GM18858 (cell line): ENCODE results near the gene SLC17A5.
"Not testable (repeated sequence)": the region's sequence is repeated elsewhere in the genome, so short reads cannot be mapped to it uniquely, and the experiment has no call there.

Experiments
- ATAC-seq: cut with Tn5 transposase; IDR thresholded peaks from one replicate; pipeline ENCODE4 v1.9.1; 2021; ENCODE audit not compliant: unreplicated experiment

The SLC17A5 gene, protein sequence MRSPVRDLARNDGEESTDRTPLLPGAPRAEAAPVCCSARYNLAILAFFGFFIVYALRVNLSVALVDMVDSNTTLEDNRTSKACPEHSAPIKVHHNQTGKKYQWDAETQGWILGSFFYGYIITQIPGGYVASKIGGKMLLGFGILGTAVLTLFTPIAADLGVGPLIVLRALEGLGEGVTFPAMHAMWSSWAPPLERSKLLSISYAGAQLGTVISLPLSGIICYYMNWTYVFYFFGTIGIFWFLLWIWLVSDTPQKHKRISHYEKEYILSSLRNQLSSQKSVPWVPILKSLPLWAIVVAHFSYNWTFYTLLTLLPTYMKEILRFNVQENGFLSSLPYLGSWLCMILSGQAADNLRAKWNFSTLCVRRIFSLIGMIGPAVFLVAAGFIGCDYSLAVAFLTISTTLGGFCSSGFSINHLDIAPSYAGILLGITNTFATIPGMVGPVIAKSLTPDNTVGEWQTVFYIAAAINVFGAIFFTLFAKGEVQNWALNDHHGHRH

DNA sequence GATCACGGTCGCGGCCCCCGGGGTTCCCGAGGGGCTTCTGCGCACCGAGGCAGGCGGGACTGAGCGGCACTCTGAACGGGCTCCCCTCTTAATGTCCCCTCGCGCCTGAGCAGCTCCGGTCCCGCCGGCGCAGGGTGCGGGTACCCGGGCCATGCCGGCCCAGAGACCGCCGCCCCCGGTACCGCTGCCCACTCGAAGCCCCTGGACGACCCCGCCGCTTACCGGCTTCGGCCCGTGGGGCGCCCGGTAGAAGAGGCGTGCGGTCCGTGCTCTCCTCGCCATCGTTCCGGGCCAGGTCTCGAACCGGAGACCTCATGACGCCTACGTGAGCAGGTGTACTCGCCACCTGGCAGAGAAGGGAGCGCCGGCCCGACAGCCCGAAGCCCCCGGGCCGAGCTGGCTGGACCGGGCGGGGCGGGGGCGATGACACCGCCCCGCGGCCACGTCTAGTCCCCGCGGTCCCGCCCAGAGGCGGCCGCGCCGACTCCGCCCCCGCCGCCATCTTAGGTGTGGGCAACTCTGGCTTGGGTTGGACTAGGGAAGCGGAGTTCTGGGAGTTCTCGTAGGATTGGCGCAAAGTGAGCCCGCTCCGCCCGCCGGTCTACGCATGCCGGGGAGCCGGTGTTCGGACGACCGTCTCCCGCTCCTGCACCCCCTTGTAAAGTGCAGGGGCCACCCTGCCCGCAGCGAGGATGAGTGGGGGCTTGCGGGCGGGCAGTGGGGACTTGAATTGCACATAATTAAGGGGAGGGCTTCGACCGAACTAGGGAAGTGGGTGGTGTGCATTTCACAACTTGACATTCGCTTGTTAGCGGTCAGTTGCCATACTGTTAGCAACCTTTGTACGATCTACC lies at the start of gene SLC17A5:
Gene SLC17A5, minus strand, starts transcription at position 422 of the 854 bp plus-strand sequence. Its CDS starts 106 bp downstream, at position 316.
- ATAC-seq, result peak; percentile 73

DNA sequence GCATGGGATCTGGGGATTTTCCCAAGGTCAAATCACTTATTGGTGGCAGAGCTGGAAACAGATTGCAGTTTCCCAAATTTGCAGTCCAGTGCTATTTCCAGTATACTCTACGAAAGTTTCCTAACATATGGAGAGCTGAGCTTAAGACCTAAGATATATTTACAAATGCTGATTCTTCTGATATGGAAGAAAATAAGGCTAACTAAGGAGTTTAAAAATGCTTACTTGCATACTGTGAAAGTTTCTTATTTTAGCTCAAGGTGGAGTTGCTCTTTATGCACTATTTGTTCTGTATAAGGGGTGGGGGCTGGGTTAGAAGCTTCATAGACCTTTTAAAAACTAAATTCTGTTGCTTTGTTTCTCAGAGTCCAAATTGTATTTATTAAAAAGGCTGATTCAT lies 49.7 kb upstream of the SLC17A5 start:
- no peak for ATAC-seq

DNA sequence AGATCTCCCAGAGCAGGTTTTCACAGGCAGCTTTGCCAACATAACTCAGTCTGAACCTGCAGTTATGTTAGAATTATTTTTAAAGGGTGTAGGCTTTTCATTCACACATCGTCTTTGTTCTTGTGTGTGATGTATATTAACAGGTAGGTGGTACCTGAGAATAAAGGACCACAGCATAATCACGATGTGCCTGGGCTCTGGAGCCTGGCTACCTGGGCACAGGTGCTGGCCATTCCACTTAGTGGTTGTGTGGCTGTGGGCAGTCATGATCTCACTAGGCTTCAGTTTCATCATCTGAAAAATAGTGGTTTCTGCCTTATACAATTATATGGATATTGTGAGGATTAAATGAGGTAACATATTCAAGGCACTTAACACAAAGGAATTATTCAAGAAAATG lies 48.7 kb upstream of the SLC17A5 start:
- no peak for ATAC-seq

DNA sequence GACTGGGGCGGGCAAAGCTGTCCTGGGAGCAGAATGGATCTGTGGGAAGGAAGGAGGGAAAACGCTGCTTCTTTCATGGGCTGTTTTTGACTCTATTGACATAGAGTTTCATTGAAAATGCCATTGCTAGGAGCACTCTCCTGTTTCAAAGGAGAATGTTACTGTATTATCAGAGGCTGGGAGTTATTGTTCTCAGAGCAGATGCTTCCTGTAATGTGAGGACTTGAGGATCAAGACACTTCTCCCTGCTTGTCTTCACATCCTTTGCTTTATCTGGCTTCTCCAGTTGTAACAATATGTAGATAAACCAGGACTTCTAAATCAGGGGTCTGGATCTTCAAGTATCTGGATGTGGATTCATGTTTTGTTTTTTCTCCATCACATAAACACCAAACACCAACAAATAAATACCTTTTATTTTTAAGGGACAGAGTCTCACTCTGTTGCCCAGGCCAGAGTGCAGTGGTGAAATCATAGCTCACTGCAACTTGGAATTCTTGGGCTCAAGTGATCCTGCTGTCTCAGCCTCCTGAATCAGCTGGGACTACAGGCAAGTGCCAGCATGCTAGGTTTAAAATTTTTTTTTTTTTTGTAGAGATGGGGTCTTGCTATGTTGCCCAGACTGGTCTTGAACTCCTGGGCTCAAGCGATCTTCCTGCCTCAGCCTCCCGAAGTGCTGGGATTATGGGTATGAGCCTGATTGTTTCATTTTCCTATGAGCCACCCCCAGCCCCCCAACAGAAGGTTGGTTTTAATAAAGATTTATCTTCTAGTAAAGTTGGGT lies 46.1 kb upstream of the SLC17A5 start:
- no peak for ATAC-seq

DNA sequence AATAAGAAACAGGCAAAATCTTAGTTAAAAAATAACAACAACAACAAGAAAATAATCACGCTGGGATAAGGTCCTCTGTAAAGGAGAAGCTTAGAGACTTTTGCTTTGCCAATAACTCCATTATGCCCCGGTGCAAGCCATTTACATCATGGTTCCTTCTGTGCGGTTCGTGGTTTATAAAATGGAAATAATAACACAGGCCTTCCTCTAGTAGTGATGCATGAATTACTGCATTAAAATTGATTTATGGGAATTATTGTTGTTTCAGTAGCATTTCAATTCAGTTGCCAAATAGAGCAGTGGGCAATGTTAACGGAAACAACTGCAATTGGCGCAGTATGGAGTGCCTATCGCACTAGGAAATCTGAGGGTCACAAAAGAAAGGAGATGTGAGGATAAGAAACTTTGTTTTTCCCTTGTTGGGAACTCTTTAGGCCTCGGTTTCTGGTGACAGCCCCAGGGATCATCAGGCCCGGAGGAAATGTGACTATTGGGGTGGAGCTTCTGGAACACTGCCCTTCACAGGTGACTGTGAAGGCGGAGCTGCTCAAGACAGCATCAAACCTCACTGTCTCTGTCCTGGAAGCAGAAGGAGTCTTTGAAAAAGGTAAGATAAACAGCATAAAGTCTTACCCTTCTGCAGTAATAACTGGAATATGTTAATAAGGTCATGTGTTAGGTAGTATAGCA lies 43.3 kb upstream of the SLC17A5 start:
- no peak for ATAC-seq

DNA sequence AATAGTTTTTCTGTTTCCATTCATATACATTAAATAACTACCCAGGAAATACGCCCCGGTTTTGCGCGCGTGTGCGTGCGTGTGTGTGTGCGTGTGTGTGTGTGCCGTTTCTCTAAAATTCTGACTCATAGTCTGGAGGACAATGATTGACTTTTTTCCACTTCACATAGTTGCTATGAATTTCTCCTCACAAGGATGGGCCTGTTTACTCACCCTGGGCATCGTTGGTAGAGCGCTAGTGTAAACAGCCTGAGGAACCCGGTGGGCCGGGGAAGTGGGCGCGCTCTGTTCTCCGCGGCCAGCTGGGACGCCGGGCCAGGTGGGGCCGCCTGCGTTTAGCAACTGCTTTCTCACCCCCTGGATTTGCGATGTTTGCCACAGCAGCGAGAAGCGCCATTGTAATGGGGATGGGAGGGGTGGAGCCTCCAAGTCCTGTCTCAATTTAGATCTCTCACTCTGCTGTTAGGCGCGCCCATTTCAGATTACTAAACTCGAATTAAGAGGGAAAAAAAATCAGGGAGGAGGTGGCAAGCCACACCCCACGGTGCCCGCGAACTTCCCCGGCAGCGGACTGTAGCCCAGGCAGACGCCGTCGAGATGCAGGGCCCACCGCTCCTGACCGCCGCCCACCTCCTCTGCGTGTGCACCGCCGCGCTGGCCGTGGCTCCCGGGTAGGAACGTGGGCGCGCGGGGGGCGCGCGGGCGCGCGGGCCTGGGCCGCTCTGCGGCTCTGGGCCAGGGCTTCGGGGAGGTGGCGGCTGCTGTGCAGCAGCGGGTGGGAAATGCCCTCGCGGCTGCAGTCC lies 42.0 kb upstream of the SLC17A5 start, which contains the start of gene CD109:
Gene CD109, plus strand, starts transcription at position 585 of the 803 bp plus-strand sequence. Its CDS starts 13 bp downstream, at position 598.
- ATAC-seq, result peak; percentile 43

DNA sequence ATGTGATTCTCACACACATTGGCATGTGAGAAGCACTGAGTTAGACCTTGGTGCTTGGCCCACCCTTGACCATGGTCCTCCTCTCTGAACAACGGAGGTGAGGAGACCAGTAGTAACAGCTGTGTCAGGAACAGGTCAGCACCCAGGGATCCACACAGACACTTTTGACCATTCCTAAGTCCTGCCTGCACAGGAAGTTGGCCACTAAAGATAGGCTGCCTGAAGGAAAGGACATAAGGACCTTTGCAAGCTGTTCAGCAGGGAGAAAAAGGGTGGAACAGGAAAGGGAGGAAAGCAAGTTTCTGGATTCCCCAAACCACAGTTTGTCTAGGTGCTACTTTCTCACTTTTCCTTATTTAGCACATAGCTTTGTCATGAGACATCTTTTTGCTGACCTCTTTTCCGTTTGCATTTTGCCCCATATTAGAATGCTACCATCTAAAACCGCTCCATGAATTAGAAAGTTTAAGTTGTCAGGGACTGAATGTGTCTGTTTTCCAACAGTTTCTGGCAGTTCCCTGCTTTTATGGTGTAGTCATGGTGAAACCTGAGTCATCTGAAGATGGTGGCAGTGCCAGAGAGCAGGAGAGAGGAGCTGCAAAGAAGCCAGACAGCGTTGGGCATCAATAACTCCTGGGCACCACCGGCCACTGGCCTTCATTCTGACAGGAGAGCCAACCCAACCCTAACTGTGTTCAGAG lies 41.1 kb upstream of the SLC17A5 start:
- ATAC-seq, result no peak

DNA sequence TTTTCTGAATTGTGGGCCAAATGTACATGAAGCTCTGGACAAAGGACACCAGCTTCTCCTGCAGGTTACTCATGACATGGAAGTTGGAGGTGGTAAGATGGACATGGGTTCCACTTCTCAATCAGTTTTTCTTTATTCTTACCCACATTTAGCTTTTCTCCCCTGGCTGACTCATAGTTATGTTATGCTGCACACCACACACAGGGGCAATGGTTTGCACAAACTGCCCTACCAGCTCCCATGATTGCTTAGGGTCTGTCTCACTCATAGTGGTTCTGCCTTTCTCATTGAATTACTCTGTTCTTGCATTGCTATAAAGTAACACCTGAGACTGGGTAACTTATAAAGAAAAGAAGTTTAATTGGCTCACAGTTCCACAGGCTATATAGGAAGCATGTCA lies 37.7 kb upstream of the SLC17A5 start:
- ATAC-seq, result no peak

DNA sequence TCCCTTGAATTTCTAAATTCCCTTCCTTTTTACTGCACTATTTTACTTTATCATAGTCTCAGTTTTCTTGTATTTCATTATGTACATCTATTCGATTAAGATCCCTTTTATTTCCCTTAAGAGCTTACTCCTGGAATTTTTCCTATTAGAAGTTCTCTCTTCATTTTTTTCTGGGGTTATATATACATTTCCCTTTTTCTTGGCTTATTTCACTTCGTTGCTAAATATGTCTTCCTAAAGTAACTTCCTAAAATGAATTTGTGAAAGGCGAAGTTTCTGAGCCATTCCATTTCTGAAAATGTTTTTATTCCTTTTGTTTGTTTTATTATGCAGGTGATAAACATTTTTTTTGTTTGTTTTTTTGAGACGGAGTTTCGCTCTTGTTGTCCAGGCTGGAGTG lies 36.3 kb upstream of the SLC17A5 start:
- no peak for ATAC-seq

DNA sequence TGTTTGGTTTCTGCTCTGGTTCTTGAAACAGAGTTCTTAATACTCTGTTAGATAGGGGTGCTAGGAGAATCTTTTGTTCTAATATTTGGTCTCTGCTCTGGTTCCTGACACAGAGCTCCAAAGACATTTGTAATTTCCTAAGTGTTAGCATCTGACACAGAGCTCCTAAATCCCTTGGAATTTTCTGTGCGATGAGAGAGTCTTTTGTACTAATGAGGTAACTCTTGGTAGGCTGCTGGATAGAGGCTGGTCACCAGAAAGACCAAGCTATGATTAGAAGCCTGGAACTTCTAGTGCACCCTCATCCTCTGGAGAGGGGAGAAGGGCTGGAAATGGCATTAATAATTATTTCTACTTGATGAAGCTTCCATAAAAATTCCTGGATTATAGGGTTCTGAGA lies 34.6 kb upstream of the SLC17A5 start:
- no peak for ATAC-seq

DNA sequence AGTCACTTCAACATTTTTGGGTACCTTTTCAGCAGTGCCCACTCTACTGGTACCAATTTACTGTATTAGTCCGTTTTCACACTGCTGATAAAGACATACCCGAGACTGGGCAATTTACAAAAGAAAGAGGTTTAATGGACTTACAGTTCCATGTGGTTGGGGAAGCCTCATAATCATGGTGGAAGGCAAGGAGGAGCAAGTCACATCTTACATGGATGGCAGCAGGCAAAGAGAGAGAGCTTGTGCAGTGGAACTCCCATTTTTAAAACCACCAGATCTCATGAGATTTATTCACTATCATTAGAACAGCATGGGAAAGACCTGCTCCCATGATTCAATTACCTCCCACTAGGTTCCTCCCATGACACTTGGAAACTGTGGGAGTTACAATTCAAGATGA lies 29.8 kb upstream of the SLC17A5 start:
- ATAC-seq, result not testable (repeated sequence)

DNA sequence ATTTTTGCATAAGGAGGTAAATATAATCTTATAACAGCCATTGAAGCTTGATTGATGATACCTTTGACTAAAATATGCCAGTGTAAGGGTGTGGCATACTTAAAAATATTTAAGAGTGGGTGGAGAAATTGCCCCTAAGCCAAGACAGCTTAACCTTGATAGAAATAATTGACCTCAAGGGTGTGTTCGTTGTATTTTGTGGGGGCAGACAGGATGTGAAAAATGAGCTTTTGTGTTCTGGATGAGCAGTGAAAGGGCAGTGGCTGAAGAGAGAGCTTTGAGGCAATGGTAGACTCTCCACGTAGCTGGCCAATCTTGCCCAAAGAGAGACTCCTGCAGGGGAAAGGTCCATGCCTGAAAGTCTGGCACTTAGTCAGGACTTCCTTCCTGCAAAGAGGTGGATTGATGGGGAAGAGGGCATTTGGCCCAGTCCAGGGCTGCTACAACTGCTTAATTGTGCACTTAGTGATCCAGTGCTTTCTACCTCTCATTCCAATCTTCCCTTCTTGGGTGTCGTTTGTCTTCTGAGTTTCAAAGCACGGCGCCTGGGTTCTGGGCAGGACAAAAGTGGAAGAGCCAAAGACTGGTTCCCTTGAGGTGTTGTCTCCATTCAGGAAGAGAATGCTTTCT lies 26.6 kb upstream of the SLC17A5 start:
- no peak for ATAC-seq

DNA sequence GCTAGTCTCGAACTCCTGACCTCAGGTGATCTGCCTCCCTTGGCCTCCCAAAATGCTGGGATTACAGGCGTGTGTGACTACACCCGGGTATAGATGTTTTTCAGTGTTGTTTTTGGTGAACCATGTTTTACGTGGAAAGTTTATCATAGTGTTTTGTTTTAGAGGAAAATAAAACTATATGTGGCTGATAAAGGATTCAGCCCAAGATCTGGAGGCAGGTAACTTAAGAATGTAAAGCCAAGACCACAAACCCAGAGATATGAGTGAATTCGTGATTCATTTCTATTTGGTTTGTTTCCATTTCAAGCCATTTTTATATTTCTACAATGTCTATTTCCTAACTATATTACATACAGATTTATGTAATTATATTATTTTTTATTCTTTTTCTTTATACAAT lies 26.1 kb upstream of the SLC17A5 start:
- not testable (repeated sequence) for ATAC-seq

DNA sequence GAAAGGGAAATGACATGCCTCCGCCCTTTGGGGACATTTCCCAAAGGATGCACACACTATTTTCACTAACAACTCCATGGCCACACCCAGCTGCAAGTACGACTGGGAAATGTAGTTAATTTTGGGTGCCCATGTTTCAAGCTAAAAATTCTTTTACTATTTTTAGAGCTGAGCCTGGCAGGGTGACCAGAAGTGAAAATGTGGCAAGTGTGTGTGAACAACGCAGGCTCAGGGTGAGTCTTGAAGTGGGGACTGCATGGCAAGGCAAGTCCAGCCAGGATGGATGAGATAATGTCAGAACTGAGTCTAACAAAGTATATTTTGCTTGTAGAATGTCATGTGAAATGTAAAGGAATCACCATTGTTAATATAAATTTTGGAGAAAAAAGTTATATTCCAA lies 25.2 kb upstream of the SLC17A5 start:
- no peak for ATAC-seq

DNA sequence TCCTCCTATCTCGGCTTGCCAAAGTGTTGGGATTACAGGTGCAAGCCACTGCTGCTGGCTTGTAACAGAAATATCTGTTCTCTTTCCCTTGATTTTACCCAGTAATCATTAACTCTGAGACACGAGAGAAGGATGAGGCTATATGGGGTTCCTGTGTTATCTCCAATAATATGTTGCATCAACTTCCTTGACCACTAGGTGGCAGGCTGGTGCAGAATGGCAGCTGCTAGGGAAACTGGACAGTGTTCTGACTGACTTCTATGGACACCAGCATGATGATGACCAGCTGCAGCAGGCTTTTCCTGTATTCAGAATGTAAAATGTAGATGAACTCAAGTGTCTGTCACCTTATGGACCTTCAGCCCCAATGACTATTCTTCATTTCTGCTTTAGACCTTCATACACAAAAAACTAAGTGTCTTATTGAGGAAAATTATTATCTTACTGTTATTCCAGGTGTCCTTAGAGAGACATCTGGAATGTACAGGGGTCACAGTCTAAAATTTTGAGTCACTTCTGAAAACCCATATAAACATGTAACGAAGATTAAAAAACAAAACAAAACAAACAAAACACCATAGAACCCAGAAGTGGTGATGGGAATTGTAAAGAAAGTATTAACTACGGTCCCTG lies 21.8 kb upstream of the SLC17A5 start:
- peak; percentile 98 for ATAC-seq

DNA sequence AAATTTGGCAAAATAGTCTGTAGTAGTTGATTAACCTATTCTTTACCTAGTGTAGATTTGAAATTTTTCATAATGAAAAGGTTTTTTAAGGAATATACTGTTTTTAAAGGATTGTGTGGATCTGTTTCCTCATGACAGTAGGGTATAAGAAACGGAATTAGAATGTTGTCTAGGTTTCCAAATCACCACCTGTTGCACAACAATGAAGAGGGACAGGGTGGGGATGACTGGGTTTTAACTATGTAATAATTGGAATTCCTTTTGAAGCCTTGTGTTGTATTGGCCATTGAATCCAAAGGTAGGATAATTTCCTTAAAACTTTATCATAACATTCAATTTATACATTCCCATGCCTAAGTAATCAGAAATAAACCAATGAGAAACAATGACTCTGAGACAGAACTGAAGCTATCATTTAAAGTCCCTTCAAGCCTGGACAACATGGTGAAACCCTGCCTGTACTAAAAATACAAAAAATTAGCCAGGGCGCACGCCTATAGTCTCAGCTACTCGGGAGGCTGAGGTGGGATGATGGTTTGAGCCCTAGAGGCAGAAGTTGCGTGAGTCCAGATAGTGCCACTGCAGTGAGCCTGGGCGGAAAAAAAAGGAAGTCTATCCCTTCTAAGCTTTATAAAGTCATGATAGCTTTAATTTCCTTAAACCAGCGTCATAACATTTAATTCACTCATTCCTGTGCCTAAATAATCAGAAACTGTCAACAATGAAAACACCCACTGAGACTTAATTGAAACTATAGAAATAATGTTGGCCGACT lies 18.3 kb upstream of the SLC17A5 start:
- no peak for ATAC-seq

DNA sequence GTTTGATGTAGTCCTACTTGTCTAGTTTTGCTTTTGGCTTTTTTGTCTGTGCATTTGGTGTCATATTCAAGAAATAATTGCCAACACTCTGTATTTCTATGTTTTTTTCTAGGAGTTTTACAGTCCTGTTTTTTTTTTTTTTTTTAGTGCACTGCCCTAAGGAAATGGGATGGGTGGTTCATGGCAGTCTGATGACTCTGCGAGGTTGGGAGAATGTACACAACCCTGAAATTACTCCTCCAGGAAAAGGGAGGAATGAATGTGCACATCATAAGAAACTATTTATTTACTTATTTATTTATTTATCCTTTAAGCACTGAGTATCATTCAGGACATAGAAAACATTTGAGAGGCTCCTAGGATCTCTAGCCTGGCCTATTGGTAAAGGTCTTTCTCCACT lies 15.2 kb upstream of the SLC17A5 start:
- ATAC-seq, result no peak
